GM10266 (cell line): ENCODE measurements around the gene RAPGEF4.

Experiments
- DNase-seq: peaks from one replicate; pipeline ENCODE4 v3.0.0; 2012; ENCODE audit errors: extremely low spot score
- CTCF ChIP-seq: IDR thresholded peaks from 2 replicates; pipeline ENCODE4 v1.5.1; 2012; ENCODE audit warnings: mild to moderate bottlenecking, low read depth; ENCODE audit not compliant: control insufficient read depth, insufficient read depth; ENCODE audit errors: missing control alignments

RAPGEF4 gene

GRCh38 chr2:172859581-172860335, 124.1 kb downstream of the RAPGEF4 start:
- no peak for DNase-seq
- TF ChIP-seq CTCF = no peak

- no peak for DNase-seq
These were observed 124.7 kb downstream of the RAPGEF4 start for GRCh38 chr2:172860336-172860707.

GRCh38 chr2:172861098-172861497, 125.5 kb downstream of the RAPGEF4 start:
- no peak for DNase-seq
- TF ChIP-seq CTCF = no peak

More at GRCh38 chr2:172860336-172860707, 124.7 kb downstream of the RAPGEF4 start:
- TF ChIP-seq CTCF = no peak

- DNase-seq = no peak
- TF ChIP-seq CTCF = no peak
These were observed 126.2 kb downstream of the RAPGEF4 start for GRCh38 chr2:172861656-172862476.

GRCh38 chr2:172863341-172863740, 127.7 kb downstream of the RAPGEF4 start:
- no peak for TF ChIP-seq CTCF
- DNase-seq = no peak

GRCh38 chr2:172864182-172864581, 128.5 kb downstream of the RAPGEF4 start:
- peak; percentile 64 for TF ChIP-seq CTCF
- DNase-seq = peak; percentile 40

GRCh38 chr2:172865422-172865821, 129.8 kb downstream of the RAPGEF4 start:
- no peak for DNase-seq
- TF ChIP-seq CTCF = no peak
